Left lung (tissue), 10 donors: ENCODE results near the gene CKS1B. TPM values are rescaled to one million over a fixed set of nuclear protein-coding genes. Genes with fewer than 3 reads are reported as not detected.
"Not testable (repeated sequence)": the region's sequence is repeated elsewhere in the genome, so short reads cannot be mapped to it uniquely, and the experiment has no call there.

ENCODE experiments used
- ATAC-seq: fragments of 200-7000 bp; cut with Tn5 transposase; one replicate; pipeline ENCODE4 v1.9.1; 2020; ENCODE audit warnings: moderate library complexity
- DNase-seq, 4 donors: peaks; one replicate each; pipeline ENCODE4 v3.0.0-alpha.2; 2013 to 2020
- H3K27ac ChIP-seq, 2 donors: fragments of 200-600 bp; sonication (generic) in 1 of 2; one replicate each; pipeline versions ENCODE4 v1.5.0 to v1.8.0; 2020 to 2021
- H3K27me3 ChIP-seq, 2 donors: fragments of 200-600 bp; sonication (generic) in 1 of 2; one replicate each; pipeline versions ENCODE4 v1.5.0 to v1.8.0; 2020 to 2021
- H3K36me3 ChIP-seq, 2 donors: fragments of 200-600 bp; sonication (generic) in 1 of 2; one replicate each; pipeline versions ENCODE4 v1.5.0 to v1.8.0; 2020 to 2021
- H3K4me1 ChIP-seq, 2 donors: fragments of 200-600 bp; one replicate each; pipeline ENCODE4 v1.8.0; 2021
- H3K4me3 ChIP-seq, 2 donors: fragments of 200-600 bp; sonication (generic) in 1 of 2; one replicate each; pipeline versions ENCODE4 v1.5.0 to v1.8.0; 2020 to 2021; ENCODE audit warnings: mild to moderate bottlenecking in 1 of 2
- H3K9me3 ChIP-seq, 2 donors: fragments of 200-600 bp; sonication (generic) in 1 of 2; one replicate each; pipeline versions ENCODE4 v1.5.0 to v1.8.0; 2020 to 2021
- CTCF ChIP-seq, 2 donors: fragments of 200-600 bp; sonication (generic) in 1 of 2; IDR thresholded peaks; one replicate each; pipeline versions ENCODE4 v1.5.0 to v1.8.0; 2021; ENCODE audit warnings: antibody characterized with exemption in 2 of 2
- intact Hi-C, 2 donors: fragments of 100-400 bp; cut with DNase I; formaldehyde crosslinking; loops; one replicate each; pipeline versions ENCODE4 v1.11.2 to v1.14.2; 2022
- polyA plus RNA-seq, 6 donors: library from polyadenylated mRNA; unstranded; fragments of 120-200 nt; gene quantifications; one replicate each; pipeline ENCODE4 v1.2.1, GENCODE V29; 2013; ENCODE audit not compliant: insufficient read length in 6 of 6
- total RNA-seq, 2 donors: library from RNA; stranded (reverse); fragmentation: NEBNext Ultra II Directional; extraction: Animal tissue kit (Norgen Biotek cat#: 25700); gene quantifications; one replicate each; pipeline ENCODE4 v1.2.1, GENCODE V29; 2021
- donor health status: DM: no; HTN: yes; CAD: no.
- donor health status: DM: no; HTN: no; CAD: no.

The CKS1B gene
- total and polyA plus RNA-seq, 8 donors: 29.7 to 141 (median 87.7) TPM

GRCh38 chr1:154982897-154983648 lies 8.6 kb downstream of the CKS1B start, which contains the start of gene FLAD1:
Gene FLAD1, plus strand, starts transcription at chr1:154983344. Its CDS starts 351 bp downstream, at chr1:154983695.
- peaks cover 0 to 17% of the 10 kb centered on the region in 2 donors for H3K36me3 ChIP-seq
- ATAC-seq (peak; percentile 100), DNase-seq (peak; percentile 95 to 98 (median 96))
- intact Hi-C loops: no loop called here
- H3K27ac ChIP-seq: peak within 1 kb of the TSS; percentile 59 to 71
- peaks cover 0 to 34% of the 10 kb centered on the region in 2 donors for H3K4me1 ChIP-seq
- no peak for TF ChIP-seq CTCF (IDR thresholded peaks at IDR 0.05)
- H3K27me3 ChIP-seq: no peaks in the 10 kb centered on the region
- H3K4me3 ChIP-seq: peak within 1 kb of the TSS; percentile 53 to 59
- no peaks in the 10 kb centered on the region for H3K9me3 ChIP-seq

GRCh38 chr1:154983776-154984466 lies 9.4 kb downstream of the CKS1B start:
- peak overlapping the region; percentile 53 to 59 for H3K4me3 ChIP-seq
- H3K36me3 ChIP-seq: peaks cover 0 to 22% of the 10 kb centered on the region in 2 donors
- TF ChIP-seq CTCF (IDR thresholded peaks at IDR 0.05): no peak
- no peak for ATAC-seq
- H3K4me1 ChIP-seq: peaks cover 0 to 34% of the 10 kb centered on the region in 2 donors
- H3K27me3 ChIP-seq: no peaks in the 10 kb centered on the region
- DNase-seq: no peak
- no peaks in the 10 kb centered on the region for H3K9me3 ChIP-seq
- intact Hi-C loops: no loop called here
- H3K27ac ChIP-seq: peak overlapping the region; percentile 59 to 71

- Histone ChIP-seq H3K4me1 (peaks cover 0 to 34% of the 10 kb centered on the region in 2 donors), H3K36me3 (peaks cover 0 to 49% of the 10 kb centered on the region in 2 donors)
- ATAC-seq, H3K9me3 ChIP-seq, DNase-seq, intact Hi-C loops, H3K4me3 ChIP-seq, H3K27ac ChIP-seq, H3K27me3 ChIP-seq: not testable (repeated sequence)
Measured at GRCh38 chr1:154986736-154987135, 12.3 kb downstream of the CKS1B start.

- DNase-seq (no peak), ATAC-seq (no peak)
- TF ChIP-seq CTCF (IDR thresholded peaks at IDR 0.05): no peak
- intact Hi-C loops: no loop called here
- no peak overlapping the region for H3K4me3 ChIP-seq
- no peaks in the 10 kb centered on the region for H3K9me3 ChIP-seq
- H3K27ac ChIP-seq: no peak overlapping the region
- H3K36me3 ChIP-seq: peaks cover 0 to 51% of the 10 kb centered on the region in 2 donors
- peaks cover 0 to 30% of the 10 kb centered on the region in 2 donors for H3K4me1 ChIP-seq
- H3K27me3 ChIP-seq: no peaks in the 10 kb centered on the region
Measured at GRCh38 chr1:154987326-154987725, 12.8 kb downstream of the CKS1B start.

- Histone ChIP-seq H3K4me1 (peaks cover 0 to 26% of the 10 kb centered on the region in 2 donors), H3K4me3 (no peak overlapping the region), H3K9me3 (no peaks in the 10 kb centered on the region), H3K27me3 (no peaks in the 10 kb centered on the region), H3K36me3 (peaks cover 0 to 51% of the 10 kb centered on the region in 2 donors), H3K27ac (no peak overlapping the region)
- DNase-seq: no peak
- ATAC-seq: no peak
- intact Hi-C loops: no loop called here
- no peak for TF ChIP-seq CTCF (IDR thresholded peaks at IDR 0.05)
Measured at GRCh38 chr1:154988058-154988954, 13.8 kb downstream of the CKS1B start.
